ENCODE results near the gene PAX7. TPM values are rescaled to one million over a fixed set of nuclear protein-coding genes. Genes with fewer than 3 reads are reported as not detected.

The PAX7 gene
- total RNA-seq, 1 donor from 2014 or later: not detected

DNA sequence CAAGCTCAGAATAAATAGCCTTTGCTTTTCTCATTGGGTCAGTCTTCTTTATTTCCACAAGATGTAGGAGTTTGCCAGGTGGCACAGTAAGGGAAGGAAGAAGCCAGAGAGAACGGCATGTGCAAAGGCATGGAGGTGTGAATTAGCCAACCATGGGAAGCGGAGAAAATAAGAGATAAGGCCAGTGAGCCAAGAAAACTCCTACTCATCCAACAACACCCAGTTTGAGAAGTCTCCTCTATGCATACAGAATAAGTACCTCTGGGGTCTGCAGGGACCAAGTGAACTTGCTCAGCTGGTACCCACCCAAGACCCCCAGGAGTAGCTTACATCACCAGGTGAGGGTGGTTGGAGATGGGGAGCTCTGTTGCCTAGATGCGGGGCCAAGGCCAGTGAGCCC lies 162.1 kb downstream of the PAX7 start:
- peaks cover 33% of the 10 kb centered on the region for H3K27me3 Mint-ChIP-seq
- no peaks in the 10 kb centered on the region for H3K4me1 Mint-ChIP-seq
- no peak for DNase-seq
- no peak overlapping the region for H3K4me3 Mint-ChIP-seq
- H3K9me3 Mint-ChIP-seq: peaks cover 11% of the 10 kb centered on the region
- ChIA-PET CTCF (no interaction called here), POLR2A (no interaction called here)
- intact Hi-C loops (cut with micrococcal nuclease): no loop called here
- no peak overlapping the region for H3K27ac Mint-ChIP-seq
- no peaks in the 10 kb centered on the region for H3K36me3 Mint-ChIP-seq (ENCODE audit: low read depth)
- ATAC-seq (ENCODE audit: low read depth): no peak
- no peak for TF ChIP-seq CTCF (IDR thresholded peaks at IDR 0.05)

- no peak for TF ChIP-seq CTCF (IDR thresholded peaks at IDR 0.05)
- no peak for DNase-seq
Observed at GRCh38 chr1:18793164-18793563, 162.5 kb downstream of the PAX7 start.

DNA sequence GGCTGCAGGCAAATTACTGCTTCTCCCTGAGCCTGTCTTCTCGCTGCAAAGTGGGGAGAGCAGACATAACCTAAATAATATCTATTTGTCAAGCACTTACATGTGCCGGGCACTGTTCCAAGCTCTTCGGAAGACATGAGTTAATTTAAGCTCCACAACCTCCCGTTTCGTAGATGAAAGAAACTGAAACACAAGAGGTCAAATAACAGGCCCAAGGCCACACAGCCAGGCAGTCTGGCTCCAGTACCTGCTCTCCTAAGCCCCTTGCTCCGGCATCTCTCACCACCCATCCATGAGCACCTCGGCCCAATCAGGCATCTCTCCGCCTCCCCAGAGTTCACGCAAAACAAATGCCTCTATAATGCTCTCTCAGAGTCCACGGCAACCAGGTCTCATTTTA lies 163.4 kb downstream of the PAX7 start:
- ChIA-PET CTCF (no interaction called here), POLR2A (no interaction called here)
- Mint-ChIP-seq H3K4me3 (no peak overlapping the region), H3K27me3 (peaks cover 29% of the 10 kb centered on the region), H3K4me1 (no peaks in the 10 kb centered on the region), H3K9me3 (peaks cover 11% of the 10 kb centered on the region), H3K36me3 (ENCODE audit: low read depth) (no peaks in the 10 kb centered on the region), H3K27ac (no peak overlapping the region)
- intact Hi-C loops (cut with micrococcal nuclease): no loop called here
- DNase-seq (no peak), ATAC-seq (ENCODE audit: low read depth) (no peak)
- TF ChIP-seq CTCF (IDR thresholded peaks at IDR 0.05): no peak

More at GRCh38 chr1:18793164-18793563, 162.5 kb downstream of the PAX7 start:
- H3K36me3 Mint-ChIP-seq (ENCODE audit: low read depth): no peaks in the 10 kb centered on the region
- H3K4me3 Mint-ChIP-seq: no peak overlapping the region
- POLR2A ChIA-PET: no interaction called here
- CTCF ChIA-PET: no interaction called here
- H3K4me1 Mint-ChIP-seq: no peaks in the 10 kb centered on the region
- ATAC-seq (ENCODE audit: low read depth): no peak
- peaks cover 11% of the 10 kb centered on the region for H3K9me3 Mint-ChIP-seq
- intact Hi-C loops (cut with micrococcal nuclease): no loop called here
- peaks cover 32% of the 10 kb centered on the region for H3K27me3 Mint-ChIP-seq
- no peak overlapping the region for H3K27ac Mint-ChIP-seq

- ChIA-PET CTCF (no interaction called here), POLR2A (no interaction called here)
- Mint-ChIP-seq H3K36me3 (ENCODE audit: low read depth) (no peaks in the 10 kb centered on the region), H3K4me1 (no peaks in the 10 kb centered on the region), H3K4me3 (no peak overlapping the region), H3K27ac (no peak overlapping the region), H3K27me3 (peaks cover 27% of the 10 kb centered on the region), H3K9me3 (peaks cover 11% of the 10 kb centered on the region)
- intact Hi-C loops (cut with micrococcal nuclease): no loop called here
- DNase-seq (no peak), ATAC-seq (ENCODE audit: low read depth) (no peak)
- TF ChIP-seq CTCF (IDR thresholded peaks at IDR 0.05): no peak
Observed at GRCh38 chr1:18794561-18794960, 163.9 kb downstream of the PAX7 start.

GRCh38 chr1:18795002-18795689 lies 164.5 kb downstream of the PAX7 start:
- CTCF ChIA-PET: no interaction called here
- peaks cover 25% of the 10 kb centered on the region for H3K27me3 Mint-ChIP-seq
- no peak for ATAC-seq (ENCODE audit: low read depth)
- POLR2A ChIA-PET: no interaction called here
- peaks cover 11% of the 10 kb centered on the region for H3K9me3 Mint-ChIP-seq
- TF ChIP-seq CTCF (IDR thresholded peaks at IDR 0.05): no peak
- no peak for DNase-seq
- H3K27ac Mint-ChIP-seq: no peak overlapping the region
- no peaks in the 10 kb centered on the region for H3K4me1 Mint-ChIP-seq
- intact Hi-C loops (cut with micrococcal nuclease): no loop called here
- H3K36me3 Mint-ChIP-seq (ENCODE audit: low read depth): no peaks in the 10 kb centered on the region
- H3K4me3 Mint-ChIP-seq: no peak overlapping the region
